Amygdala (tissue), 56 donors: ENCODE results near the gene FMN1.

Experiments used
- DNase-seq, 56 donors: peaks; one replicate each; lab custom pipeline; 2025; lab: John Stamatoyannopoulos, UW

FMN1 gene

DNA sequence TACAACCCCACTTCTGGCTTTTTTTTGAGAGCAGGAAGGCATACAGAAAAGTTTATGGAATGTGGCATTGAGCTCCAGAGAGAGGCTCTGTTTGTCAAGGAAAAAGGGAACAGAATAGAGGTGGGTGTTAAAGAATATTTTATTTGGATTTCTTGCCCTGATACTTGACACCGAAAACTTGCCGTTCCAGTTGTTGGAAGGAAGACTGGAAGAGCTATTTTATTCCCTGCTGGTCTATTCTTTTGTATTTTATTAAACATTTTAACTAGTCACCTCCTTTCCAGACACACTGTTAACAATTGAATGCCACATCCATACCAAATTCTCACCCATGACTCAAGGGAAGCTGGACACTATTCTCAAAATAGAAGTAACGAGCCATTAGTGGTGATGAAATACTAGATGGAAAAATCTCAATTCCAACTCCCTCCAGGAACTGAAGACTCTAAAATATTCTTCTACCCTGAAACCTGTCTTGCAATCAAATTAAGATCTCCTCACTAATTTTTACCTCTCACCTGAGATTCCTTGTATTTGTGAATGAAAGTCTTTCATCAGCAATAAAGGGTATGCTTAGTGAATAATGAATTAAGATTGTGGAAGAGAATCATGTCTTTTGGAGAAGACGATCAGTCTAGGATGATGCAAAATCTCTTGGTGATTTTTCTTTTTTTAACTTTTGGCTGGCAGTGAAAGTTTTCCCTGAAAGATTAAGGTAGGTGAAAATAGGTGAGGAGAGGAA, 448.2 kb downstream of the FMN1 start:
- DNase-seq: no peak

DNA sequence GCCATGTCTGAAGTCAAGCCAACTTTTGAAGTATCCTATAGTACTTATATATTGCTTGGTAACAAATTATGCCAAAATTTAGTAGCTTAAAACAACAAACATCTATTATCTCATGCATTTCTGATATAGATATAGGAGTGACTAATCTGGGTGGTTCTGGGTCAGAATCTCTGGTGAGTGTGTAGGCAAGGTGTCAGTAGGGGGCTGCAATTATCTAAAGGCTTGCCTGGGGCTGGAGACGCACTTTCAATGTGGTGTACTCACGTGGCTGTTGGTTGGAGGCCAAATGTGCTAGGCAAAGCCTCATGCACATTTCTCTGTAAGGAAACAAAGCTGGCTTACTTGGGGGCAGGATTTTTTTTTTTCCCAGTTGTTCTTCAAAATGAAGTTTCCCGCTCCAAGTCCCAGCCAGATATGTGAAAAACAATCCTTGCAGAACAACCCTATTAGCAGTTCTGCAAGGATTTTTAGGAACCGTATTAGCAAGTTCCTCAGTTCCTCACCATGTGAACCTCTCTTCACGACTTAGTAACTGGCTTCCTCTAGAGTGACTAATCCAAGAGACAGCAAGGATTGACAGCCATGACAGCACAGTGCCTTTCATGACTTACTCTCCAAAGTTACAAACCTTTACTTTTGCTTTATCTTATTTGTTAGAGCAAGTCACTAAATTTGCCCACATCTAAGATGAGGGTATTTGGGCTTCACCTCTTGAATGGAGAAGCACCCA, 450.9 kb downstream of the FMN1 start:
- DNase-seq: no peak

DNA sequence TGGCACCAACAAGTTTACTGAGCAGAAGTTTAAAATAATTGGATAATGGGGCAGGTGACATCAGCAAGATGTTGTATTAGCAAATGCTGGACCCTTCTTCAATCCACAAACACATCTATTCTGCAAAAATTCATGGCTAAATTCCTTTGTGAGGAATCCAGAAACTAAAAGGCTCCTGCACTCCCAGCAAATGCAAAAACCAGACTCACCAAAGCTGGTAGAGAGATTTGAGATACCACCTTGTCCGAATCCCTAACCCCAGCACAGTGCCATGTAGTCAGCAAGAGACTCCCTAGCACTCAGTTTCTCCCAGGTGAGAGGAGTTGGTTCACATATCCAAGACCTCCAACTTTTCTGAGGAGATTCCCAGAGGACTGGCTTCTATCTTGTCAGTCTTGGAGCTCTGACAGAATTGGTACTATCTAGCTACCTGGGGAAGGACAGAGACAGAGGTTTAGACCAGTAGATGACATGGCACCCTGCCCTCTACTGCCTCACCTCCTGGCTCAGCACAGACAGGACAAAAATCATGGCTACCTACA, 454.9 kb downstream of the FMN1 start:
- DNase-seq: no peak

DNA sequence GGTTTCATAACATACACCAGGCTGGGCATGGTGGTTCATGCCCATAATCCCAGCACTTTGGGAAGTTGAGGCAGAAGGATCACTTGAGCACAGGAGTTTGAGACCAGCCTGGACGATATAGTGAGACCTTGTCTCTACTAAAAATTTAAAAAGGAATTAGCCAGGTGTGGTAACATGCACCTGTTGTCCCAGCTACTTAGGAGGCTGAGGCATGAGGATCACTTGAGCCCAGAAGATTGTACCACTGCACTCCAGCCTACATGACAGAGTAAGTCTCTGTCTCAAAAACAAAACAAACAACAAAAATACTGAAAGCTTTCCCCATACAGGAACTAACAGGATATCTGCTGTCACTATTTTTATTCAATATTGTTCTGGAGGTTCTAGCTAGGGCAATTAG, 455.8 kb downstream of the FMN1 start:
- DNase-seq: no peak

DNA sequence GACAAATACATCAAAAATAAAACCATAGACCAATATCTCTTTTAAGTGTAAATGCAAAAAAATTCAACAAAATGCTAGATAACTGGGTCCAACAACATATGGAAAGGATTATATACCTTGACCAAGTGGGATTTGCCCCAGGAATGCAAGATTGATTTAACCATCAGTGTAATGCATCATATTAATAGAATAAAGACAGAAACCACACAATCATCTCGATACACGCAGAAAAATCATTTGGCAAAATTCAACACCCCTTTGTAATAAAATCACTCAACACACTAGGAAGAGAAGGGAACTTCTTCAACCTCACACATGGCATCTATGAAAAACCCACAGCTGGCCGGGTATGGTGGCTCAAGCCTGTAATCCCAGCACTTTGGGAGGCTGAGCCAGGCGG, 457.2 kb downstream of the FMN1 start:
- DNase-seq: no peak

DNA sequence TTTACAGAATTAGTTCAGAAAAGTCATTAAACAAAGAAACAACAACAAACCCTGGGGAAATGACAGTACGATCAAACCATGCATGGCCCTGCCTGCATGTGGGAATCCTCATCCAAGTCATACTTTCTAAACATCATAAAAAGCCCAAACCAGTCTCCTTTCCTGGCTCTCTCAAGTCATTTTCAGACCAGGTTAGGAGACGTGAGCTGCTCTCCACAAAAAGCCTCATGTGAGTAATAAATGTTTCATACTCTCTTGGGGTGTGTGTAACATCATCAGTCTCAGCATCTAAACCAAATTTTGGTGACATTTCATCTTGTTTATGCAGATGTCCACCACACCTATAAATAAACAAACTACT, 457.8 kb downstream of the FMN1 start:
- no peak for DNase-seq

DNA sequence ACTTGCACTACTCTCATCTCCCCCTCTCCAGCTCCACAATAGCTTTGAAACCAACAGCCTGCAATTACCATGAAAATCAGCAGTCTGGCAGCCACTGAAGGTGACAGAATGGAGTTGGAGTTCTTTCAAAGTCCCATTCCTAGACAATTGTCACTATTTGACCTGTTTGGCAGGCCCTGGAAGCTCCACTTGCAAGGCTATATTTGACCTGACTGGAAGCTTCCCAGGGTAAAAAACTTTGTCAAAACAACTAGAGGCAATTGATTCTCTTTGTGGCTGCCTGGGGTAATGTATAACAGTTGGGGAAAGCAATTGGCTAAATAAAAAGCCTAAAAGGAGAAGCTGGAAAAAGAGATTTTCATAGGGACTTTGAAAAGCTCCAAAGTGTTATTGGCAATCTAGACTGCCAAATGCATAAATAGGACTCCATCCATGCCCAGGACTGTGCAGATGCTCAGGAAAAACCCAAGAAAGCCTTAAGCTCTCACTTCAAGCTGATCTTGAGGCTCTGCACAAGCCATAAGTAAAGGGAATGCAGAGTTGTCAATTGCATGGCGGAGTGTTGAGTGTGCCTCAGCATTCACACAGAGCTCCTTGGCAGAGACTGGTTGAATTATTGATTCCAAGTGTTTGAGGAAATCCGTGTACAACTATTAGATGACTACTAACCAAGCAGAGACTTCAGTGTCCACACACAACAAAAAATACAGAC, 458.4 kb downstream of the FMN1 start:
- peak in 8 of 56 donors; percentile 3 to 30 (median 16) for DNase-seq

DNA sequence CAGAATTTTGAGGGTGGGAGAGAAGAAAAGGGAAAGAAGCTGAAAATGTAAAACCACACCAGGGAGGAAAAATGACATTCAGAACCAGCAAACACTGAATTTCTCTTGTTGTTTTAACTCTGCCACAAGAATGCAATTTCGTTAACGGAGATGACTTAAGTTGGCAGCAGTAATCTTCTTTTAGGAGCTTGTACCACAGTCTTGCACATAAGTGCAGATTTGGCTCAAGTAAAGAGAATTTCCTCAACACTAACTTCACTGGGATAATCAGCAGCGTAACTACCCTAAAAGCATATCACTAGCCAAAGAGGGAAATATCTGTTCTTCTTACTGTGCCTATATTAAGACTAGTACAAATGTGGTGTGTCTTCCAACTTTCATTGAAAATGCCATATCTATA, 461.2 kb downstream of the FMN1 start:
- no peak for DNase-seq

DNA sequence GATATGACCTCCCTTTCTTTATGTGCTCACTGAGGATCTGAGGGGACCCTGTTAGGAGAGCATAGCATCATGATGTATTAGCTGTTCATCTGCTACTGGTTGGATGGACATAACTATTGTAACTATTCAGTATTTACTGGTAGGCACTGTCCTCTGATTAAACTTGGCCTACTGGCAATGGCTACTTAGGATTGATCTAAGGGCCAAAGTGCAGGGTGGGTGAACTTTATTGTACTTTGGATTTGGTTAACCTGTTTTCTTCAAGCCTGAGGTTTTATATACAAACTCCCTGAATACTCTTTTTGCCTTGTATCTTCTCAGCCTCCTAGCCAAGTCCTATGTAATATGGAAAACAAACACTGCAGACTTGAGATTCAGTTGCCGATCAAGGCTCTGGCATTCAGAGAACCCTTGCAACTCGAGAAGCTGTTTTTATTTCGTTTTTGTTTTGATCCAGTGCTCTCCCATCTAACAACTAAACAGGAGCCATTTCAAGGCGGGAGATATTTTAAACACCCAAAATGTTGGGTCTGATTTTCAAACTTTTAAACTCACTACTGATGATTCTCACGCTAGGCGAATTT, 461.8 kb downstream of the FMN1 start:
- DNase-seq: no peak

DNA sequence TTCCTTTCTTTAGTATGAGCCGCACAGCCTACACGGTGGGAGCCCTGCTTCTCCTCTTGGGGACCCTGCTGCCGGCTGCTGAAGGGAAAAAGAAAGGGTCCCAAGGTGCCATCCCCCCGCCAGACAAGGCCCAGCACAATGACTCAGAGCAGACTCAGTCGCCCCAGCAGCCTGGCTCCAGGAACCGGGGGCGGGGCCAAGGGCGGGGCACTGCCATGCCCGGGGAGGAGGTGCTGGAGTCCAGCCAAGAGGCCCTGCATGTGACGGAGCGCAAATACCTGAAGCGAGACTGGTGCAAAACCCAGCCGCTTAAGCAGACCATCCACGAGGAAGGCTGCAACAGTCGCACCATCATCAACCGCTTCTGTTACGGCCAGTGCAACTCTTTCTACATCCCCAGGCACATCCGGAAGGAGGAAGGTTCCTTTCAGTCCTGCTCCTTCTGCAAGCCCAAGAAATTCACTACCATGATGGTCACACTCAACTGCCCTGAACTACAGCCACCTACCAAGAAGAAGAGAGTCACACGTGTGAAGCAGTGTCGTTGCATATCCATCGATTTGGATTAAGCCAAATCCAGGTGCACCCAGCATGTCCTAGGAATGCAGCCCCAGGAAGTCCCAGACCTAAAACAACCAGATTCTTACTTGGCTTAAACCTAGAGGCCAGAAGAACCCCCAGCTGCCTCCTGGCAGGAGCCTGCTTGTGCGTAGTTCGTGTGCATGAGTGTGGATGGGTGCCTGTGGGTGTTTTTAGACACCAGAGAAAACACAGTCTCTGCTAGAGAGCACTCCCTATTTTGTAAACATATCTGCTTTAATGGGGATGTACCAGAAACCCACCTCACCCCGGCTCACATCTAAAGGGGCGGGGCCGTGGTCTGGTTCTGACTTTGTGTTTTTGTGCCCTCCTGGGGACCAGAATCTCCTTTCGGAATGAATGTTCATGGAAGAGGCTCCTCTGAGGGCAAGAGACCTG, 463.5 kb downstream of the FMN1 start:
- no peak for DNase-seq

DNA sequence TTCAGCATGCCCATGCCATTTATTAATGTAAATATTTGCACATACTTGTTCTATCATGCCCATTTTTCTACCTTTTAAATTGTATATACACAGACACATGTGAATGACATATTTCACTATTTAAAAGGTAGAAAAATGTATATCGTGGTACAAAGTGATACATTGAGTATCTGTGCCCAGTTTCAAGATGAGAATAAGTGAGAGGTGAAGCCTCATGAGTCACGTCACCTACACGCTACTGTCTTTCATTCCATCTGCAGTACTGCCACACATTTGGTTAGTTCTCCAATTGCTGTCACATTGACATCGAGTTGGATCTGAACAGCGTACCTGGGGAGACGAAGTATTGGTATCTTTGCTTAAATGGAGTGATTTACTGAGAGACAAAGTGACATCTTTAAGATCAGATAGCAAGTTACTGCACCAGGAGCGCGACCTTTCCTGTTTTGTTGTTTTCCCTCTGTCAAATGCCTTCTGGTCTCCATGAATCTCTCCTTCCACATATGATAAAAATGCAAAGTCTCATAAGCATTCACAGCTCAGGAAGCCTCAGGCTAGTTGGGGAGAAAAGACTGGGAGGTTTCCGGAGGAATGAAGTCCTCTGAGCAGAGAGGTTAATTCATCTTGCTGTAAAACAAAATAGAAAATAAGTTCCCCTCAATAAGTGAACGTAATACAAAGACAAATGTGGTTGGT, 464.7 kb downstream of the FMN1 start:
- no peak for DNase-seq

DNA sequence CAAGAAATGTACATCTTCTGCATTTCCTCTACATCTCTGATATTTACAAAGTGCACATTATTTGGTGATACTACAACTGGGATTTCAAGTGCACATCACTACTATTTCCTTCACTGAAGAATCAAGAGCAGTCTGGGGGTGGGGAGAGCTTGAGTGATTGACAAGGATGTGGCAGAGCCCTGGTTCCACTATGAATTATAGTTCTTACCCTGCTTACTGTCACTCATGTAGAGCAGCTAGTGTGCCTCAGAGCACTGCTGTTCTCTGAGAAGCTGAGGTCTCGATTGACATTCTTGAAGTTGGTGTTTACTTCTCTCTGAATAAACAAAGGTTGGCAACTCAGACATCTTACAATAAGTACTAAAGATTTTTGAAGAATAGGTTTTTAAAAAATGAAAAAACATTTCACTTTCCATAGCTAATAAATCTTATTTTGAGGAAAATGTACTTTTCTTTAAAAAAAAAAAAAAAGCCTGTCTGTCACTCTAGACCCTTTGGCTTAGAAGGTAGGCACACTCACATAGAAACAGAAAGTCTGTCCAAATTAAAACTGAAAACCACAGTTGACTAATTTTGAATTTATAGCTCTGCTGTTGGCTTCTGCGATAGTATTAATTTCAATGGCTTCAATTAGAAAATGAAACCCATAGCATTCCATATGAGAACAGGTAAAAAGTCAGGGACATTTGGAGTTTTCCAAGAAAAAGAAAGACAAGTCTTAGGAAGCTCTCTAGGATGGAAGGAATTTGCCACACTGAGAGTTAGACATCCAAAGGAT, 471.2 kb downstream of the FMN1 start:
- no peak for DNase-seq

DNA sequence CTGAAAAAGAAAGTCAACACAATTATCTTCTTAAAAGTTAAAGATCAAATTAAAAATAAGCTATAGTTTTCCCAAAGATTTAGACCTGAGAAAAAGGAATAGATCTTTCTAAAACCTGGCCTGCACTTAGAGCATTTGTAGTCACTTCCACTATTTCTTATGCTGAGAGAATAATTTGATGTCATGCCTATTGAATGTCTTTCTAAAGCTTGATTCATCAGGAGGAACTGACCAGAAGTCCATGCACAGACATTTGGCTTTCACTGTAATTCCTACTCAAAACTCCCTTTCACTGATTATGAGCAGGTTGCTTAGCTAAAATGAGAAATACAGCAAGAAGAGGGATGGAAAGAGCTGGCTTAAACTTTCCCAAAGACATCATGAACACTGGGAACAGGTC, 472.4 kb downstream of the FMN1 start:
- no peak for DNase-seq

DNA sequence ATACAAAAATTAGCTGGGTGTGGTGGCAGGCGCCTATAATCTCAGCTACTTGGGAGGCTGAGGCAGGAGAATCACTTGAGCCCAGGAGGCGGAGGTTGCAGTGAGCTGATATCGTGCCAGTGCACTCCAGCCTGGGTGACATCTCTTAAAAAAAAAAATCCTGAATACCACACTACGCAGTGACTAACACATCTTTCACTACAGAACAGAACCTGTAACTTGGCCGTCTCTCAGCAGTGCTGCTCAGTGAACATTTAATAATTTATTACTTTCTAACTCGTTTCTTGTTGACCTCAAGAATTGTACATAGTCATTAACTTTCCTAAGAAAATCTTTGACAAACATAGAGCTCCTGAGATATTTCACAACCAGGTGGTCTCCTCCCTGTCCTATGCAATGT, 472.9 kb downstream of the FMN1 start:
- no peak for DNase-seq

DNA sequence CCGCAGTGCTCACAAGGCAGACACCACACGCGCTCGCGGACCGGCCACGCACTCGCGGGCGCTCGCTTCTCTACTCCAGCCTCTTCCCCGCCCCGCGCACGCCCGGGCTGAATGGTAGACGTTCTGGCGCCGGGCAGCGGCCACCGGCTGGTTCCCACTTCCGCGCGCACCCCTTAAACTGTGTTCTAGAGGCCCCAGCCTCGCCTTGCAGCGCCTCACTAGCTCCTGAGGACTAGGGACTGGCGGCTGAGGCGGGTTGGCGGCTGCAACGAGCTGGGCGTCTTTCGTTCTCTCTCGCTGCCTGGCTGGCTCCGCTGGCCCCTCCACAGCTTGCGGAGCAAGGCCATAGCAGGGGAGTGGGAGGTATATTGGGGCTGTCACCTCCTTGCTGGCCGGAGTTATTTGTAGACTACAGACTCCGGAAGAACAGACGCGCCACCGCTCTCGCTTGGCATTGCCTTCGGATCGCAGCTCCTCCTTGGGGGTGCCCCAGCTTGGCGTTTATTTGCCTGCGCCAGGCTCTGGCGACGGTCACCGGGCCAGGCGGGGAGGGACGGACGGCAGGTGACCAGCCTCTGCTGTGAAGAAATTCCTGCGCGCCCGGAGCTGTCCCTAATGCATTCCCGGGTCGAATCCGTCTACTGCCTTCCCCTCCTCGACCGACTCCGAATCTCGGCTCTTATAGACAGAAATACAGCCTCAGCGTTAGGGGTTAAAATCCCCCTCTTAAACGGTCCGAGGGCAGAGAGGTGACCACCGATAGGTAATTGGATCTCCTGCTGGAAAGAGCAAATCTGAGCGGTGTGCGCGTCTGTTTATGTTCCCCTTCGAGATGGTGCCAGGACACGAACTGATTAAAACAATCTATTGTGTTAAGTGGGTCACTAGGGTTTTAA, 475.4 kb downstream of the FMN1 start:
- DNase-seq: peak in 9 of 56 donors; percentile 12 to 47 (median 32)

DNA sequence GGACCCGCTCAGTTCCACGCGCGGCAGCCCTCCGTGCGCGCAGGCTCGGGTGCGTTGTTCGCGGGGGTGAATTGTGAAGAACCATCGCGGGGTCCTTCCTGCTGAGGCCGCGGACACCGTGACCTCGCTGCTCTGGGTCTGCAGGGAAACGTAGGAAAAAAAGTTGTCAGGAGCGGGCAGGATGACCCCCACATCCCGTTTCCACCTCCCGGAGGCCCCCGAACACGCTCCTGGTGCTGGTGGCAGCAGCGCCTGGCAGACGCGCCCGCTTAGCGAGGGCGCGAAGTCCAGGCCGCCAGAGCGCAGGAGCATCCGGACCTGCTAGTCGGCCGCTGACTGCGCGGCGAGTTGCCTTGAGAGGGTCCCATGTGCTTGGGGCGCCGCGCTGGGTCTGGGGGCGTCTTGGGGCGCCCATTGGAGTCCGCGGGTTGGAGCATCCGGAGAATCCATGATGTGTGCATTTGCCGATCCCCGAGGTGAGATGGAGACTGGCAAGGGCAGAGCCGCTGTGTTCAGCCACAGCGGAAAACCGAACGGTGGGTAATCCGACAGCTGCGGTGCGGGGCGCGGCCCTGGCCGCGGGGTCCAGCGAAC, 476.2 kb downstream of the FMN1 start:
- DNase-seq: peak in 5 of 56 donors; percentile 9 to 44 (median 29)
